ENCODE data around the gene TRAFD1. TPM values are rescaled to one million over a fixed set of nuclear protein-coding genes. Genes with fewer than 3 reads are reported as not detected.

Gene TRAFD1
- total and polyA plus RNA-seq, 9 of the 15 experiments (the other 6 are each of a cell fraction or from before 2014, with no cell fraction given), result 41.3 to 85.5 (median 54.5) TPM

- no peak overlapping the region for H3K4me2 ChIP-seq (ENCODE audit: insufficient read depth, low read length)
- H3K9me1 ChIP-seq (ENCODE audit: control insufficient read depth, insufficient read depth, low read length), result no peaks in the 10 kb centered on the region
- no peak overlapping the region for H3K27ac ChIP-seq (ENCODE audit: extremely low read depth, low read depth, low read length)
- ATAC-seq (no peak), FAIRE-seq (no peak), DNase-seq (ENCODE audit: extremely low read depth in 1 of 4, low spot score in 3 of 4) (no peak)
- no peak overlapping the region for H2AFZ ChIP-seq (ENCODE audit: low read depth, low read length)
- H3K4me1 ChIP-seq (replicated peaks in 1 of 2; ENCODE audit: control insufficient read depth in 2 of 2, insufficient read depth in 2 of 2, low read length in 2 of 2), result peaks cover 0 to 17% of the 10 kb centered on the region in 2 experiments; a peak in 2 of 5 replicates
- no TSS peak for BruUV-seq (replicated peaks)
- intact Hi-C loops (cut with micrococcal nuclease), result no loop called here
- CTCF ChIA-PET (ENCODE audit: low intra/inter-chr PET ratio), result no interaction called here
- H3K4me3 ChIP-seq, result no peak overlapping the region
- no peaks in the 10 kb centered on the region for H4K20me1 ChIP-seq (replicated peaks; ENCODE audit: control insufficient read depth, insufficient read depth, low read length)
- 91% methylated on average over 24 of the region's 26 CpGs for WGBS (ENCODE audit: insufficient coverage, low coverage, missing lambda C conversion rate)
- POLR2A ChIA-PET, result interaction anchor here (1.1 kb wide), 1 partner anchor 9 kb away, joined by 3 read pairs; no protein-coding TSS in a partner anchor
- no peaks in the 10 kb centered on the region for H3K79me2 ChIP-seq (ENCODE audit: control insufficient read depth, insufficient read depth, low read length)
- H3K9me3 ChIP-seq (replicated peaks; ENCODE audit: control insufficient read depth, insufficient read depth, low read depth, low read length), result peaks cover 7% of the 10 kb centered on the region
- in situ Hi-C loops (cut with MboI), result no loop called here
- H3K9ac ChIP-seq (ENCODE audit: insufficient read depth in 1 of 2, low read depth in 2 of 2, low read length in 2 of 2), result no peak overlapping the region; a peak in 1 of 4 replicates
- TF ChIP-seq POLR2G (IDR thresholded peaks at IDR 0.05; ENCODE audit: low read depth, low read length), result 0 out of 2 replicates have a peak, but pooled peaks have one; percentile 22
- no peak for TF ChIP-seq ZBTB11 (CRISPR knock-in tag; IDR thresholded peaks at IDR 0.05)
- TF ChIP-seq PTRF (tag; IDR thresholded peaks at IDR 0.05), result no peak
- no peak for TF ChIP-seq SLC30A9 (CRISPR knock-in tag; IDR thresholded peaks at IDR 0.05)
- TF ChIP-seq RBM22 (IDR thresholded peaks at IDR 0.05; ENCODE audit: low read depth, low read length, poor library complexity, severe bottlenecking), result peak; percentile 32
- no peaks in the 10 kb centered on the region for H3K27me3 ChIP-seq (ENCODE audit: control insufficient read depth in 2 of 2, insufficient read depth in 2 of 2, low read length in 2 of 2)
- H3K36me3 ChIP-seq (ENCODE audit: control insufficient read depth, insufficient read depth, low read length), result peaks cover 44% of the 10 kb centered on the region; the same call in 2 of the 3 replicates
These were observed 38.8 kb downstream of the TRAFD1 start for GRCh38 chr12:112164011-112164660.
